Breast epithelium (tissue), 3 donors: ENCODE data around the gene TOMM70.

Source experiments
- POLR2A ChIP-seq: fragments of 450-650 bp; IDR thresholded peaks from one replicate; pipeline ENCODE4 v1.6.1; 2016; ENCODE audit warnings: antibody characterized with exemption, mild to moderate bottlenecking, moderate library complexity
- POLR2AphosphoS5 ChIP-seq, 3 donors: sonication (generic); formaldehyde crosslinking; IDR thresholded peaks; one replicate each; pipeline ENCODE4 v1.6.1; 2017; ENCODE audit warnings: antibody characterized with exemption in 3 of 3

DNA sequence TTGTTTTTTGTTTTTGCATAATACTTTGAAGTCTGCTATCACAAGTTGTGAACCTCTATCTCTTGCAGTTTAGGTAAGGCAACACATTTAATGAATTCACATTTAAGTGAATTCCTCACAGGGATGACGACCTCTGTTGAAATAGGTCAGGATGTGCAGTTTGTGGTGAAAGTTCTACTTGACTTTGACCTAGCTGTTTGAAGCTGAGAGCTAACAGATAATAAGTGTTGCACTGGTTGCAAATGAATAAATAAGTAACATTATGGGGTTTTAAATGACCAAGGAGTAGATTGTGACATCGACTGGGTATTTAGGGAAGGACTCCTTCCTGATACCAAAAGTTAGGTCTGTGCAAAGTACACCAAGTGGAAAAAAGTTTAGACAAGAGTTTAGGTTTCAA is 42.5 kb downstream of the TOMM70 start:
- TF ChIP-seq POLR2A (no peak), POLR2AphosphoS5 (IDR thresholded peaks at IDR 0.05) (no peak)
